GM18909 (cell line): Measurements from ENCODE around the gene TANC1.

Experiments
- ATAC-seq: cut with Tn5 transposase; IDR thresholded peaks from one replicate; pipeline ENCODE4 v1.9.1; 2021; ENCODE audit warnings: mild to moderate bottlenecking; ENCODE audit not compliant: unreplicated experiment, poor library complexity

TANC1 gene

GRCh38 chr2:158960193-158960592, 8.2 kb upstream of the TANC1 start:
- ATAC-seq: no peak

DNA sequence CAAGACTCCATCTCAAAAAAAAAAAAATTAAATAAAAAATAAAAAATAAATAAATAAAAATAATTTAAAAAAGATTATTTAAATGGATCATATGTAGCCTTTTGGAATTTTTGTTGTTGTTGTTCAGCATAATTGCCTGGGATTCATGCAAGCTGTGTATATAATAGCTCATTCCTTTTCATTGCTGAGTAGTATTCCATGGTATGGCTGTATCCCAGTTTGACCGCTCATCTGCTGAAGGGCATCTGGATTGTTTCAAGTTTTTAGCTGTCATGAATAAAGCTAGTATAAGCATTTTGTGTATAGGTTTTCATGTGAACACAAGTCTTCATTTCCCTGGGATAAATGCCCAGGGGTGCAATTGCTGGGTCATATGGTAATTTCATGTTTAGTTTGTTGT, 6.4 kb upstream of the TANC1 start:
- no peak for ATAC-seq

DNA sequence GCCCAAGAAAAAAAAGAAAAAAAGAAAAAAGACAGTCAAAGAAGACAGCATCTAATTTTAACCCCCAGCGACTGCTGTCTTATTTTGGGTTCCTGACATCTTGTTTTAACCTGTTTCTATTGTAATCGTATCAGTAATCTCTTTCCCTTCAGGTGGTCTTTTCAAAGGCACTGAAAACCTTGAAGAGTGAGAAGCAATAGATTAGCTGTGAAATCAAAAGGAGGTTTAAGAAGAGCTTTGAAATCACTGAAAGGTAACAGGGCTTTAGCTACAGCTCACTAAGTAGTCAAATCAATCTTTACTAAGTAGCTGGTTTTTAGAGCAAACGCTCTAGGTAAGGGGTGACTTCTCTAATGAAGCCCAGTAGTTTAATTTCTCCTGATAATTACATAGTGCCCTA, 5.4 kb upstream of the TANC1 start:
- no peak for ATAC-seq

GRCh38 chr2:158965107-158965506, 3.3 kb upstream of the TANC1 start:
- ATAC-seq: no peak

DNA sequence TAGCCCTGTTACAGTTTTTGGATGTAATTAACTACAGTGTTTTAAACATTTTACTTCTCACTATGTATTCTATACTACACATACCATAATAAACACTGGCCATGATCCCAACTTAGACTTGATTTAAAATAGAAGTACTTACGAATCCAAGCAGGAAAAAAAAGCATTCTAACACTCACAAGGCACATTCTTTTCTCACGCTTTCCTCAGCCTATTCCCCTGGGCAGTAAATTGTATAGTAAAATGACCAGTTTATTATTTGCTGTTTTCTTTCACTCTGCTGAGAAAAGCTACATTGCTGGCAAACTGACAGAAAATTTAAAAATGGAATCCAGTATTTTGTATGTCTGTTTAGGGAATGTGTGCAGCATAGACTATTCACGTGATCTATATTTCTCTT, 2.8 kb upstream of the TANC1 start:
- no peak for ATAC-seq

- no peak for ATAC-seq
Observed at GRCh38 chr2:158966312-158966711, 2.1 kb upstream of the TANC1 start.

- no peak for ATAC-seq
Observed at GRCh38 chr2:158967114-158967730, 1.2 kb upstream of the TANC1 start.

- ATAC-seq: no peak
Observed at GRCh38 chr2:158967731-158968395, 577 bp upstream of the TANC1 start.

DNA sequence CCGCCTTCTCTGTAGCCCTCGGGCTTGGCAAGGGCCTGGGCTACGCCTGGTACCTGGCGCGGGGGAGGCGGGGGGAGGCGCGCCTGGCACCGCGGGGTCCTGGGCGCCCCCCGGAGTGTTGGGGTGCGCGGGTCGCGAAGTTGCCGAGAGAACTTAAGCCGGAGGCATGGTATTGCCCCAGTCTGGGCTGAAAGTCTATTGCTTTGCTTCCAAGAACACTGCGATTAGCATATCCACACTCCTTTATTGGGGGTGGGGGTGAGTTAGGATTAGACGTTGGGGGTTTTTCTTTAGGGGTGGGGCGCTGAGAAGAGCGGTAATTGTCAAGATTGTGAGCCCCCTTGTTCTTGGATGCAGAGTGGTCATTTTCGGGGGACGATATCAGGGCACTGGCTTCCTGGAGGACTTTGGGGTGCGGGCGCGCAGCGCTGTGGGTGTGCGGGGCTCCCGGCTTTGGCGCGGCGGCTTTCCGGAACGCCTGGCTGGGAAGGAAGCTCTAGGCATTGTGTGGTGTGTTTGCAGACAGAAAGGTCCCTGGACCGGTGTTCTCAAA, 798 bp downstream of the TANC1 start:
- no peak for ATAC-seq

DNA sequence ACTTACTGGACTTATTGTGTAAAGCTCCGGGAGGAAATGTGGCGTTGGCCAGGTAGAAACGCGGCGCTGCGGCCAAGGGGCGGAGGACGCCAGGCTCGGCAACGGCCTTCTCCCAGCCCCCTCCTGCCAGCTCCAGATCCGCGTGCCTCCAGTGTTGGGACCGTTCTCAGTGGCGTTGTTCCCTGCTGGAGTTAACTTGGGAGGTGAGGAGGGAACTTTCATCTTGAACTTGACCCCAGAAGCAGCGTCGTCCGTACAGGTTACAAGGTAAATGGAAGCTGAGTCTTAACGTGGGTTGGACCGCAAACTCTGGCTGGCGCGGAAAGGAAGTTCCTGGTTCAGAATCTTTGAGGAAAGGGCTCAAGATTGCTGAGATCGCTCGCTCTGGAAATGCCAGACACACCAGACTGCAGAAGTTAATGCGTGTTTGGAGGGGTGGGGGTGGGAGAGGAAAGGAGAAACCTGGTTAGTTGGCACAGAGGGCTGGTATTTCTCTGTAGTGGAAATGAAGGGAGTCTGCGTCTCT, 1.3 kb downstream of the TANC1 start:
- no peak for ATAC-seq

DNA sequence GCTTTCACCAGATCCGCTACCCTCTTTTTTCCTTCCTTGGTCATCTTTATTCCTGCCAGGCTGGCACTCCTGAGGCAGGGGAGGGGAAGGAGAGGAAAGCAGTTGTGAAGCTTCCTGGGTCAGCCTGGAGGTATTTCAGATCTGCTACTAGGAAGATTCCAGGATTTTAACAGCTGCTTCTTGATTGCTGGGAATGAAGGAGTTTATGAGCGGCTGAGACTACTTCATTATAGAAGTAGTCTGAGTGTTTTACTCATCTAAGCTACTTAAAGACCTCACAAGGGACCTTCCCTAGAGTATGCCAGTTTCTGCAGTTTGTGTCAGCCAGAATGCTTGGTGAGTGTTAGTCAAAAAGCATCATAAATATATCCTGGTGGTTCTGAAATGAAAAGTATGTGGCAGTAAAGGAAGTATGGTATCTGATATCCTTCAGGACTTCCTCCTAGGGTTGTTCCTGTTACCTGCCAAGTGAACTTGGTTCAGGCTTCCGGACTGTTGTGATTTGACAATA, 1.9 kb downstream of the TANC1 start:
- no peak for ATAC-seq

DNA sequence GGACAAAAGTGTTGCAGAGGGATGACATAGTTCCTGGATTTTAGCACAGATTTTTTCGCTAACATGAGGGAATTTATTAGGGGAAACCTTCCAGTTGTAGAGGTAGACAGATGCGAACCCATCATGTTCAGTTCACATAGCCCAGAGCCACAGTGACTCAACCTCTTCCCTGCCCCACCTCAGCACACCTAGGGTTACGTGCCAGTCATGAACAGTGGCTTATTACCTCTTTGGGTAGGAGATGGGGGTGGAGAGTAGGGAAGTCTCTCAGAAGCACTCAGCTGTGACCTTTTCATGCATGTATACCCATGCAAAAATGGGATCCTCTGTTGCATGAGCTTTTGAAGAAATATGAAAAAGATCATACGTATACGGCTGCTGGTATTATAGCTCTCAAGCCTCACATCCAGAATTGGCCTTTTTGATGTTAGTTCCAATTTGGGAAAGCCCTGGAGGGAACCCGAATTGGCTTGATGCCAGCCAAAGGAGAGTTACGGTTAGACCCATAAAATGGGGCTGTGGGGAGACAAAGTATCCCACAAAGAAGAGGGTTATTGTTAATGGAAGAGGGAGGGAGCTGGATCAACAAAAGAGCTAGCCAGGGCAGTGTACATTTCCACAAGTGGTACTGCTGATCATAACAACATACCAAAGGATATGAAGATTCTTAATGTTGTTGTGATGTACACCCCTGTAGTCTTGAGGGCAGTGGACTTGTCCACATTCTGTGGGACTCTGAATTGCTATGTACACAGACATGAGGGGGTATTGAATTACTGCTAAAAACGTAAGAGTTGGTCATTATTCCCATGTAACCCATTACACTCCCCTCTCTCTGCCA, 4.9 kb downstream of the TANC1 start:
- no peak for ATAC-seq

DNA sequence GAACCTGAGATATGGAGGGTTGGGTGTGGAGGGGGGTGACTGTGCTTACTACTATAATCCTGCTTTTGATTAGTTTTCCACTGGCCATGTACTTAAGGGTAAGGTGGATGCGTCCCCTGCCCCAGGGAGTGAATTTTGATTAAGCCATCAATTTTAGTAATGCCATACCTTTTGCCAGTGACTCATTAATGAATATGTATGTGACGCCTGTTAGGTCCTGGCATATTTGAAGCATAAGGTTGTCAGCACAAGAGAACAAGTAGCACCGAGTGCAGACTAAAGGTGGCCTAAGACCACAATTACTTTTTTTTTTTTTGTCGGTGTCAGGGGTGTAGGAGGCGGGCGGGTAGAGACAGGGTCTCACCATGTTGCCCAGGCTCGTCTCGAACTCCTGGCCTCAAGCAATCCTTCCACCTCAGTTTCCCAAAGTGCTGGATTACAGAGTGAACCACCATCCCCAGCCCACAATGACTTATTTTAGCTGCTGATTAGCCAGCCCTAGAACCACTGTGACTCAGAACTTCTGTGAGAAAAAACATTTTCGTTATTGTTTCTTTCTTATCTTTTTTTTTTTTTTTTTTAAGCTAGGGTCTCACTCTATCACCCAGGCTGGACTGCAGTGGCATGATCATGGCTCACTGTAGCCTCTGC, 7.0 kb downstream of the TANC1 start:
- ATAC-seq: no peak

DNA sequence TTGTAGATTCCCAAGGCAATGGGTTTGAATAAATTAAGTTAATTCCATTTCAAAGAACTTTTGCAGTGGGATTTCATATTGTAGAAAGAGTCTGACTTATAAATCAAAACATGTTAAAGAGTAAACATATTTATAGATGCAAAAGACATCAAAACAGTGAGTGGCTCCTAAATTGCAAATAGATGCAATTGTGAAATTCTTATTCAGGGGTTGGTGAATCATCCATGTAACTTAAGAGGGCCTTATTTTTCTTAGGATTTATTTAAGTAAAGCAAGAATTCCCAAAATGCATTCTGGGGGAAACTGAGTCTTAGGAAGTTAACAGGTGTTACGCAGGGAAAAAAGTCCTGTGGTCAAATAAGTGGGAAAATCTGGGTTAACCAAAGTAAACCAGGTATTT, 11.3 kb downstream of the TANC1 start:
- ATAC-seq: no peak

GRCh38 chr2:158984604-158985135, 16.2 kb downstream of the TANC1 start:
- ATAC-seq: no peak

GRCh38 chr2:158988501-158988900, 20.1 kb downstream of the TANC1 start:
- ATAC-seq: no peak

- ATAC-seq: no peak
Observed at GRCh38 chr2:158989165-158989564, 20.7 kb downstream of the TANC1 start.

DNA sequence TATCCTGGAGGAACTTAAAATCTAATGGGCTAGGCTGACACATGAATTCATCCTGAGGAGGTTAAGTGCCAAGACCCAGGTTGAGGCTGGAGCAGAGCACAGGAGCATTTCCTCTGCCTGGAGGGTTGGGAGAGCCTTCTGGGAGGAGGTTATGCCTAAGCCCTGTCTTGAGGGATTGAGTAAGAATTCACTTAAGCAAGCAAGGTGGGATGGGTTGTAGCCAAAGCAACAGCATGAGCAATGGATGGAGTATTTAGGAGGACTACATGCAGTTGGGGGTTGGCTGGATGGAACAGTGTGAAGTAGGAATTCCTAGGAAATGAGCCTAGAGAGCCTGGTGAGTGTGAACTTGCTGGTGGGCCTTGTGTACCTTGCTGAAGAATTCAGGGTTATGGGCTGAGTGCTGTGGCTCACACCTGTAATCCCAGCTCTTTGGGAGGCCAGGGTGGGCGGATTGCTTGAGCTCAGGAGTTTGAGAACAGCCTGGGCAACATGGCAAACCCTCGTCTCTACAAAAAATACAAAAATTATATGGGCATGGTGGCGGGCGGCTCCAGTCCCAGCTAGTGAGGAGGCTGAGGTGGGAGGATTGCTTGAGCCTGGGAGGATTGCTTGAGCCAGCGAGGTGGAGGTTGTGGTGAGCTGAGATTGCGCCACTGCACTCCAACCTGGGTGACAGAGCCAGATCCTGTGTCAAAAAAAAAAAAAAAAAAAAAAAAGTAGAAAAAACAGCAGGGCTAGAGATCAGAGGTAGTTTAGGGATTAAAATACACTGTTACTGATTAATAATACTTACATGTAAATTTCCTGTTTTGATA, 22.2 kb downstream of the TANC1 start:
- no peak for ATAC-seq

- no peak for ATAC-seq
Observed at GRCh38 chr2:158993030-158993429, 24.6 kb downstream of the TANC1 start.
